ENCODE measurements around the gene RIPOR2. TPM values are rescaled to one million over a fixed set of nuclear protein-coding genes. Genes with fewer than 3 reads are reported as not detected.

The RIPOR2 gene
- total RNA-seq, 1 donor from 2014 or later: 1.6 TPM

GRCh38 chr6:24827970-24828369 is 107.8 kb downstream of the RIPOR2 start:
- TF ChIP-seq, protein P1, sequence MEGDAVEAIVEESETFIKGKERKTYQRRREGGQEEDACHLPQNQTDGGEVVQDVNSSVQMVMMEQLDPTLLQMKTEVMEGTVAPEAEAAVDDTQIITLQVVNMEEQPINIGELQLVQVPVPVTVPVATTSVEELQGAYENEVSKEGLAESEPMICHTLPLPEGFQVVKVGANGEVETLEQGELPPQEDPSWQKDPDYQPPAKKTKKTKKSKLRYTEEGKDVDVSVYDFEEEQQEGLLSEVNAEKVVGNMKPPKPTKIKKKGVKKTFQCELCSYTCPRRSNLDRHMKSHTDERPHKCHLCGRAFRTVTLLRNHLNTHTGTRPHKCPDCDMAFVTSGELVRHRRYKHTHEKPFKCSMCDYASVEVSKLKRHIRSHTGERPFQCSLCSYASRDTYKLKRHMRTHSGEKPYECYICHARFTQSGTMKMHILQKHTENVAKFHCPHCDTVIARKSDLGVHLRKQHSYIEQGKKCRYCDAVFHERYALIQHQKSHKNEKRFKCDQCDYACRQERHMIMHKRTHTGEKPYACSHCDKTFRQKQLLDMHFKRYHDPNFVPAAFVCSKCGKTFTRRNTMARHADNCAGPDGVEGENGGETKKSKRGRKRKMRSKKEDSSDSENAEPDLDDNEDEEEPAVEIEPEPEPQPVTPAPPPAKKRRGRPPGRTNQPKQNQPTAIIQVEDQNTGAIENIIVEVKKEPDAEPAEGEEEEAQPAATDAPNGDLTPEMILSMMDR (conservative IDR thresholded peaks at IDR 0.05; ENCODE audit: low read depth, low read length): no peak
- no peak for DNase-seq (ENCODE audit: low read depth)
- H3K4me3 ChIP-seq (ENCODE audit: low read depth, low read length): no peak overlapping the region

DNA sequence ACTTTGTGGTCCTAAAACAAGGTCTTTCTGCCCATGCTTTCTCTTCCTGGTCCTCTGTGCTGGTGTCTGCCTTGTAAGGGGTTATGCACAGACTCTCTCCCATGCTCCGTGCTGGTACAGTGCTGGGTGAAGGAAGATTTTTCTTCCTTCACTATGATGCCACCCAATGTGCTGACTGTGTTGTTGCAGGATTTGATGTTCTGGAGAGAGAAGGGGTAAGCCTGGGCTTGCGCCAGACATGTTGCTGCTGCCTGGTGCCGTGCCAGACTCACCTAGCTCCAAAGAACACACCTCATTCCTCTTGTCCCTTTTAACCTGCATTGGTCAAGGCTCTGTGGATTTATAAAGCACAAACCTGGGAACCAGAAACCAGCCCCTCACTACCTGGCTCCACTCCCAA is 108.6 kb downstream of the RIPOR2 start:
- TF ChIP-seq, protein P1 (conservative IDR thresholded peaks at IDR 0.05; ENCODE audit: low read depth, low read length): no peak
- DNase-seq (ENCODE audit: low read depth): no peak
- H3K4me3 ChIP-seq (ENCODE audit: low read depth, low read length): no peak overlapping the region

- no peak overlapping the region for H3K4me3 ChIP-seq (ENCODE audit: low read depth, low read length)
- TF ChIP-seq, protein P1 (conservative IDR thresholded peaks at IDR 0.05; ENCODE audit: low read depth, low read length): no peak
- DNase-seq (ENCODE audit: low read depth): no peak
Measured at GRCh38 chr6:24825130-24825630, 110.6 kb downstream of the RIPOR2 start.

DNA sequence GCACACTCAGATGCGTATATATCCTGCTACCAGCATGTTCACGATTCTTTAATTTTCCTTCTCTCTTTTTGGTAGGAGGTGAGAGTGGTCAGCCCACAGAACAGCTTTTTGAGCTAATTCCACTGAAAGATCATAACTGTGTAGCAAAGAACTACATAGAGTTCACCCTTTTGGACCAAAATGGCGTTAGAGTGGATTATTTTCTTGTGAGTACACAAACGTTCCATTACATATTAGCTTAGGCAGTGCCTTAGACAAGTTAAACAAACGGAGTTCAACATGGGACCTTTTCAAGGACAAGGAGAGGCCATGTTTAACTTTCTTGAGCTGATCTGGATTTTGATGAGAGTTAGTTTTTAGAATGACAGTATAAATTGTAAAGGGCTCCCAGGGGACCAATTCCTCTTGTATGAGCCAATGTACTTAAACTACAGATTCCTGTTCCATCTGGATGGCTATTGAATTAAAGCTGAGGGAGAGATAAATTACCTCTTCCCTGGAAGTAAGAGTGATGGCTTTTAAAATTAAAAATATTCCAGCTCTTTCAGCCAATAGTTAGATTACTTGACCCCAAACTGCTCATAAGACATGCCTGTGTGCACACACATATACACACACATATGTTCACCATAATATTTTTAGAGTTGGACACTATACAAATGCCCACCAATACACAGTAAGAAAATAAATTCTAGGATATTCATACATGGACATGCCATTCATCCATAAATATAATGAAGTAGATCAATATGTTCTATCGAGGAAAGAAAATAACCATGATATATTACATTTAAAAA is 111.4 kb downstream of the RIPOR2 start:
- H3K4me3 ChIP-seq (ENCODE audit: low read depth, low read length): no peak overlapping the region
- no peak for DNase-seq (ENCODE audit: low read depth)
- TF ChIP-seq, protein P1 (conservative IDR thresholded peaks at IDR 0.05; ENCODE audit: low read depth, low read length): no peak

DNA sequence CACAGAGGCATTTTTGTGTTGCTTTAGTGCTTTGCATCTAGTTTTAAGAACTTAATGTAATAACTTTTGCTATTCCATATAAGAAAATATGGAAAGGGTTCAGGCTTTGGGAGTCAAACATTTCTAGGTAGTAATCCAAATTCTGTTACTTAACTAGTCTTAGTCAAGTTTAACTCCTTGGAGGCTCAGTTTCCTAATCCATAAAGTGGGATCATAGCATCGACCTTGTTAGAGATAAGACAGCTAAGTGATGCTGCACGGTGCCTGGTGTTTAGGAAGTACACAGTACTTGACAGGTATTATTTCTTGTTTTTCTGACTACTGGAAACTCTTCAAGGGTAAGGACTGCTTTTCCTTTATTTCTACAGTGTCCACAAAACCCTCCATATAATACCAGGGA is 112.6 kb downstream of the RIPOR2 start:
- TF ChIP-seq, protein P1 (conservative IDR thresholded peaks at IDR 0.05; ENCODE audit: low read depth, low read length): no peak
- DNase-seq (ENCODE audit: low read depth): no peak
- no peak overlapping the region for H3K4me3 ChIP-seq (ENCODE audit: low read depth, low read length)

DNA sequence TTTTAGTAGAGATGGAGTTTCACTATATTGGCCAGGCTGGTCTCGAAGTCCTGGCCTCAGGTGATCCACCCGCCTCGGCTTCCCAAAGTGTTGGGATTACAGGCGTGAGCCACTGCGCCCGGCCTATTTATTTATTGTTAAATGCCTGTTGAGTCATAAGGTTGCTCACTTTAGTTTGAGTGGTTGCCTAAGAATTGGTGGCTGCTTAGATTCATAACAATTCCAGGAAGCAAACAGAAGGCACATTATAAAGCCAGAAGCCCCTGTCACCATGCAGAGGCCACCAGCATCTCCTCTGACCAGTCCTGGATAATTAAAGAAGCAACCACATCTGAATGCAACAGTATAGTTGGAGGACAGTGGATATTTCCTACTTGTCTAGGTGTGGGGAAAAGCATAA is 113.1 kb downstream of the RIPOR2 start:
- TF ChIP-seq, protein P1 (conservative IDR thresholded peaks at IDR 0.05; ENCODE audit: low read depth, low read length): no peak
- H3K4me3 ChIP-seq (ENCODE audit: low read depth, low read length): no peak overlapping the region
- DNase-seq (ENCODE audit: low read depth): no peak

All from epithelial cell of proximal tubule (primary cell).